H9 (cell line): ENCODE measurements around the gene DLG1. TPM values are rescaled to one million over a fixed set of nuclear protein-coding genes. Genes with fewer than 3 reads are reported as not detected.

Experiments
- DNase-seq: peaks from one replicate; pipeline ENCODE4 v3.0.0-alpha.2; 2017
- H2AFZ ChIP-seq: one replicate; pipeline ENCODE4 v1.6.1; 2013; ENCODE audit warnings: mild to moderate bottlenecking, low read length, control low read depth, moderate library complexity
- H2AK5ac ChIP-seq: 2 replicates; pipeline ENCODE4 v1.6.1; 2013; ENCODE audit warnings: low read length, control low read depth, mixed read lengths; ENCODE audit not compliant: insufficient read length
- H2BK120ac ChIP-seq: one replicate; pipeline ENCODE4 v1.6.1; 2013; ENCODE audit warnings: low read depth, mild to moderate bottlenecking, low read length, control low read depth, inconsistent platforms; ENCODE audit not compliant: poor library complexity, severe bottlenecking
- H2BK12ac ChIP-seq: 2 replicates; pipeline ENCODE4 v1.6.1; 2013; ENCODE audit warnings: low read length, control low read depth, mixed read lengths, low read depth; ENCODE audit not compliant: insufficient read length
- H2BK15ac ChIP-seq: 2 replicates; pipeline ENCODE4 v1.6.1; 2013; ENCODE audit warnings: low read depth, low read length, control low read depth
- H2BK20ac ChIP-seq: one replicate; pipeline ENCODE4 v1.6.1; 2013; ENCODE audit warnings: low read depth, mild to moderate bottlenecking, low read length, control low read depth, inconsistent platforms; ENCODE audit not compliant: poor library complexity, severe bottlenecking
- H2BK5ac ChIP-seq: 2 replicates; pipeline ENCODE4 v1.6.1; 2013; ENCODE audit warnings: low read length, control low read depth, mixed read lengths; ENCODE audit not compliant: insufficient read length
- H3K14ac ChIP-seq: 2 replicates; pipeline ENCODE4 v1.6.1; 2013; ENCODE audit warnings: low read length, control low read depth; ENCODE audit not compliant: insufficient read depth
- H3K18ac ChIP-seq: 2 replicates; pipeline ENCODE4 v1.6.1; 2013; ENCODE audit warnings: low read depth, mild to moderate bottlenecking, mixed read lengths, low read length, control low read depth; ENCODE audit not compliant: insufficient read length
- H3K23ac ChIP-seq: 2 replicates; pipeline ENCODE4 v1.6.1; 2013; ENCODE audit warnings: low read length, control low read depth, mixed read lengths, low read depth; ENCODE audit not compliant: insufficient read length
- H3K23me2 ChIP-seq: 2 replicates; pipeline ENCODE4 v1.6.1; 2013; ENCODE audit warnings: low read depth, mild to moderate bottlenecking, mixed read lengths, low read length, control low read depth; ENCODE audit not compliant: insufficient read length, poor library complexity, severe bottlenecking
- H3K27ac ChIP-seq: 2 replicates; pipeline ENCODE4 v1.5.1; 2013; ENCODE audit warnings: low read length, control low read depth, mixed read lengths, low read depth; ENCODE audit not compliant: insufficient read length
- H3K27me3 ChIP-seq: 2 replicates; pipeline ENCODE4 v1.6.1; 2013; ENCODE audit warnings: low read length, control low read depth, inconsistent platforms; ENCODE audit not compliant: insufficient read depth
- H3K4ac ChIP-seq: 2 replicates; pipeline ENCODE4 v1.6.1; 2013; ENCODE audit warnings: low read depth, mild to moderate bottlenecking, control low read depth, inconsistent platforms, low read length, moderate library complexity
- H3K4me1 ChIP-seq: 2 replicates; pipeline ENCODE4 v1.6.1; 2013; ENCODE audit warnings: low read length, control low read depth, inconsistent platforms; ENCODE audit not compliant: insufficient read depth
- H3K4me2 ChIP-seq: 2 replicates; pipeline ENCODE4 v1.6.1; 2013; ENCODE audit warnings: low read length, control low read depth, mixed read lengths; ENCODE audit not compliant: insufficient read length, insufficient read depth
- H3K56ac ChIP-seq: 2 replicates; pipeline ENCODE4 v1.6.1; 2013; ENCODE audit warnings: low read depth, mild to moderate bottlenecking, mixed read lengths, low read length, control low read depth; ENCODE audit not compliant: insufficient read length
- H3K79me1 ChIP-seq: 2 replicates; pipeline ENCODE4 v1.6.1; 2013; ENCODE audit warnings: low read depth, mild to moderate bottlenecking, moderate library complexity, low read length, control low read depth, inconsistent platforms; ENCODE audit not compliant: insufficient read depth, poor library complexity, severe bottlenecking
- H3K79me2 ChIP-seq: 2 replicates; pipeline ENCODE4 v1.6.1; 2013; ENCODE audit warnings: low read length, control low read depth, inconsistent platforms; ENCODE audit not compliant: insufficient read depth
- H3K9ac ChIP-seq: 2 replicates; pipeline ENCODE4 v1.6.1; 2013; ENCODE audit warnings: low read length, control low read depth, mixed read lengths; ENCODE audit not compliant: insufficient read length; ENCODE audit errors: extremely low read depth
- H3K9me3 ChIP-seq: one replicate; pipeline ENCODE4 v1.6.1; 2013; ENCODE audit warnings: low read depth, low read length, inconsistent platforms; ENCODE audit not compliant: control insufficient read depth
- H3T11ph ChIP-seq: one replicate; pipeline ENCODE4 v1.6.1; 2013; ENCODE audit warnings: mild to moderate bottlenecking, low read length, control low read depth, inconsistent platforms
- H4K20me1 ChIP-seq: one replicate; pipeline ENCODE4 v1.6.1; 2013; ENCODE audit not compliant: control insufficient read depth, insufficient read length, insufficient read depth
- H4K5ac ChIP-seq: 2 replicates; pipeline ENCODE4 v1.6.1; 2013; ENCODE audit warnings: low read depth, mild to moderate bottlenecking, mixed read lengths, low read length, control low read depth; ENCODE audit not compliant: insufficient read length
- H4K8ac ChIP-seq: replicated peaks from 2 replicates; pipeline ENCODE4 v1.6.1; 2013; ENCODE audit warnings: low read length, control low read depth, mixed read lengths, low read depth; ENCODE audit not compliant: insufficient read length
- H4K91ac ChIP-seq: 2 replicates; pipeline ENCODE4 v1.6.1; 2013; ENCODE audit warnings: low read depth, mild to moderate bottlenecking, moderate library complexity, mixed read lengths, low read length, control low read depth; ENCODE audit not compliant: insufficient read length
- H3K27ac Mint-ChIP-seq, 3 experiments: 2 replicates in 2 of 3; 3 replicates in 1 of 3; pipeline ENCODE4 v1.8.0; 2020 to 2021; ENCODE audit warnings: mixed read lengths in 3 of 3, mild to moderate bottlenecking in 1 of 3, moderate library complexity in 1 of 3
- H3K27me3 Mint-ChIP-seq: 2 replicates; pipeline ENCODE4 v1.8.0; 2021; ENCODE audit warnings: low read depth, mild to moderate bottlenecking, moderate library complexity, mixed read lengths
- H3K36me3 Mint-ChIP-seq, 3 experiments: 2 replicates in 2 of 3; 3 replicates in 1 of 3; pipeline ENCODE4 v1.8.0; 2020 to 2021; ENCODE audit warnings: low read depth in 3 of 3, mixed read lengths in 3 of 3; ENCODE audit not compliant: insufficient read depth in 1 of 3
- H3K4me1 Mint-ChIP-seq, 2 experiments: 2 replicates each; pipeline ENCODE4 v1.8.0; 2020; ENCODE audit warnings: mixed read lengths in 2 of 2
- H3K4me3 Mint-ChIP-seq, 2 experiments: 2 replicates in 1 of 2; 3 replicates in 1 of 2; pipeline ENCODE4 v1.8.0; 2020 to 2021; ENCODE audit warnings: mild to moderate bottlenecking in 2 of 2, mixed read lengths in 2 of 2, moderate library complexity in 1 of 2
- H3K9me3 Mint-ChIP-seq, 2 experiments: 2 replicates in 1 of 2; 3 replicates in 1 of 2; pipeline ENCODE4 v1.8.0; 2020; ENCODE audit warnings: mild to moderate bottlenecking in 2 of 2, mixed read lengths in 2 of 2, moderate library complexity in 1 of 2
- CTCF ChIP-seq: fragments of 200-600 bp; sonication (generic); conservative IDR thresholded peaks from 3 replicates; pipeline ENCODE4 v1.8.0; 2021; ENCODE audit warnings: antibody characterized with exemption, mild to moderate bottlenecking
- WGBS: extraction: QIAGEN DNeasy Blood & Tissue Kit; methylation state at CpG from one replicate; pipeline ENCODE4 v1.1.7; 2013; ENCODE audit warnings: missing lambda C conversion rate, low lambda C conversion rate, mixed read lengths; ENCODE audit not compliant: insufficient read length; ENCODE audit errors: extremely low coverage; 5-methylcytosine and 5-hydroxymethylcytosine counted together
- total RNA-seq: library from RNA; stranded (reverse); gene quantifications from 2 replicates; pipeline ENCODE4 v1.2.1, GENCODE V29; 2021

The DLG1 gene
- total RNA-seq, 1 experiment from 2014 or later, result 84.1 TPM

GRCh38 chr3:197040658-197041057, 257.8 kb downstream of the DLG1 start:
- no peak overlapping the region for H2BK120ac ChIP-seq
- no peak overlapping the region for H4K5ac ChIP-seq
- no peak overlapping the region for H3K18ac ChIP-seq
- Mint-ChIP-seq H3K27ac (no peak overlapping the region), H3K9me3 (no peaks in the 10 kb centered on the region), H3K4me3 (no peak overlapping the region), H3K36me3 (peaks cover 0 to 10% (median 7%) of the 10 kb centered on the region in 3 experiments; a peak in 4 of 7 replicates), H3K27me3 (peaks cover 8% of the 10 kb centered on the region), H3K4me1 (peaks cover 3 to 6% of the 10 kb centered on the region in 2 experiments; a peak in 1 of 4 replicates)
- H3K4ac ChIP-seq, result no peak overlapping the region
- no peak overlapping the region for H3K27ac ChIP-seq
- H3K56ac ChIP-seq, result no peak overlapping the region
- H3K23ac ChIP-seq, result no peak overlapping the region
- no peak for DNase-seq
- no peaks in the 10 kb centered on the region for H3K27me3 ChIP-seq
- H2BK5ac ChIP-seq, result no peak overlapping the region
- H2AK5ac ChIP-seq, result no peak overlapping the region
- WGBS, result no CpG with 5 or more reads among the region's 4 CpGs
- H3K23me2 ChIP-seq, result no peaks in the 10 kb centered on the region
- H2BK15ac ChIP-seq, result no peak overlapping the region
- no peaks in the 10 kb centered on the region for H3K79me2 ChIP-seq
- H3T11ph ChIP-seq, result no peak overlapping the region
- no peaks in the 10 kb centered on the region for H4K20me1 ChIP-seq
- H3K9ac ChIP-seq, result no peak overlapping the region
- no peaks in the 10 kb centered on the region for H3K79me1 ChIP-seq
- no peak overlapping the region for H2AFZ ChIP-seq
- no peaks in the 10 kb centered on the region for H3K9me3 ChIP-seq
- H2BK20ac ChIP-seq, result no peak overlapping the region
- no peak overlapping the region for H4K8ac ChIP-seq
- H3K4me1 ChIP-seq, result no peaks in the 10 kb centered on the region
- no peak overlapping the region for H4K91ac ChIP-seq
- H3K14ac ChIP-seq, result no peak overlapping the region
- no peak for TF ChIP-seq CTCF
- no peak overlapping the region for H2BK12ac ChIP-seq
- no peak overlapping the region for H3K4me2 ChIP-seq
